HG02571 (cell line): ENCODE measurements around the gene RPN2.
A peak's percentile ranks its signal among the peaks of the same experiment; 100 is the strongest.

Experiments
- ATAC-seq: cut with Tn5 transposase; IDR thresholded peaks from one replicate; pipeline ENCODE4 v1.9.1; 2021; ENCODE audit warnings: mild to moderate bottlenecking, moderate library complexity; ENCODE audit not compliant: unreplicated experiment

RPN2 gene

GRCh38 chr20:37261714-37262113 lies 82.6 kb downstream of the RPN2 start, which contains the start of gene GHRH:
Gene GHRH (minus strand): TSS chr20:37261814. CDS start chr20:37256889, 4,925 bp downstream.
- no peak for ATAC-seq

- no peak for ATAC-seq
Observed at GRCh38 chr20:37262505-37262904, 83.4 kb downstream of the RPN2 start.

- no peak for ATAC-seq
Observed at GRCh38 chr20:37263686-37264085, 84.6 kb downstream of the RPN2 start.

GRCh38 chr20:37265152-37265551 lies 86.0 kb downstream of the RPN2 start:
- no peak for ATAC-seq

- no peak for ATAC-seq
Observed at GRCh38 chr20:37266940-37267666, 88.0 kb downstream of the RPN2 start.

- ATAC-seq = no peak
Observed at GRCh38 chr20:37267667-37268313, 88.7 kb downstream of the RPN2 start.

GRCh38 chr20:37270576-37271420 lies 91.7 kb downstream of the RPN2 start:
- peak; percentile 55 for ATAC-seq

GRCh38 chr20:37271421-37271768 lies 92.3 kb downstream of the RPN2 start:
- ATAC-seq = no peak

- ATAC-seq = no peak
Observed at GRCh38 chr20:37273988-37274387, 94.9 kb downstream of the RPN2 start.

- ATAC-seq = no peak
Observed at GRCh38 chr20:37274851-37275524, 95.9 kb downstream of the RPN2 start.

GRCh38 chr20:37276494-37277252 lies 97.5 kb downstream of the RPN2 start:
- ATAC-seq = peak; percentile 65

GRCh38 chr20:37277253-37277593 lies 98.1 kb downstream of the RPN2 start:
- ATAC-seq = no peak

- no peak for ATAC-seq
Observed at GRCh38 chr20:37278966-37279590, 99.9 kb downstream of the RPN2 start.

GRCh38 chr20:37279820-37280219 lies 100.7 kb downstream of the RPN2 start:
- ATAC-seq = no peak

GRCh38 chr20:37280403-37280802 lies 101.3 kb downstream of the RPN2 start:
- ATAC-seq = no peak

- ATAC-seq = no peak
Observed at GRCh38 chr20:37282556-37282955, 103.4 kb downstream of the RPN2 start.

- ATAC-seq = no peak
Observed at GRCh38 chr20:37283530-37284195, 104.5 kb downstream of the RPN2 start.

- ATAC-seq = no peak
Observed at GRCh38 chr20:37284691-37285161, 105.6 kb downstream of the RPN2 start.

- no peak for ATAC-seq
Observed at GRCh38 chr20:37285664-37286374, 106.7 kb downstream of the RPN2 start.
